Muscle of leg (tissue), 11 donors: ENCODE data around the gene ZC3H4. TPM values are rescaled to one million over a fixed set of nuclear protein-coding genes. Genes with fewer than 3 reads are reported as not detected.

Source experiments
- DNase-seq: peaks from one replicate; pipeline ENCODE4 v3.0.0; 2013
- H3K27ac ChIP-seq: one replicate; pipeline ENCODE4 v1.5.1; 2013; ENCODE audit warnings: mild to moderate bottlenecking, low read length, control low read depth
- H3K27me3 ChIP-seq: one replicate; pipeline ENCODE4 v1.6.1; 2013; ENCODE audit warnings: low read length; ENCODE audit not compliant: control insufficient read depth, insufficient read depth
- H3K36me3 ChIP-seq: one replicate; pipeline ENCODE4 v1.6.1; 2013; ENCODE audit warnings: low read length; ENCODE audit not compliant: control insufficient read depth, insufficient read depth
- H3K4me1 ChIP-seq: one replicate; pipeline ENCODE4 v1.6.1; 2013; ENCODE audit warnings: low read length; ENCODE audit not compliant: control insufficient read depth, insufficient read depth
- H3K4me3 ChIP-seq: one replicate; pipeline ENCODE4 v1.5.1; 2013; ENCODE audit warnings: low read length, control low read depth
- H3K9me3 ChIP-seq: replicated peaks from 2 replicates; pipeline ENCODE4 v1.6.1; 2013; ENCODE audit warnings: low read depth, low read length; ENCODE audit not compliant: control insufficient read depth
- WGBS: methylation state at CpG from one replicate; pipeline ENCODE4 v1.1.5; 2013; ENCODE audit warnings: missing lambda C conversion rate; ENCODE audit not compliant: insufficient coverage; 5-methylcytosine and 5-hydroxymethylcytosine counted together
- polyA plus RNA-seq, 8 donors: library from polyadenylated mRNA; unstranded; fragments of 120-200 nt; gene quantifications; one replicate each; pipeline versions ENCODE4 v1.2.1 to v1.2.3, GENCODE V29; 2013; ENCODE audit warnings: inconsistent platforms in 1 of 8, low replicate concordance in 1 of 8; ENCODE audit not compliant: insufficient read length in 8 of 8, insufficient read depth in 1 of 8
- total RNA-seq: library from RNA; stranded (reverse); fragments of 120-200 nt; gene quantifications from one replicate; pipeline ENCODE4 v1.2.4, GENCODE V29; 2013

The ZC3H4 gene
- total and polyA plus RNA-seq, 9 donors = 11.8 to 34.3 (median 23.9) TPM

- no peak for DNase-seq
- no peak overlapping the region for H3K4me3 ChIP-seq
- 80% methylated on average over 7 of the region's 14 CpGs for WGBS
Observed at GRCh38 chr19:47122359-47123335, 9.1 kb upstream of the ZC3H4 start.

GRCh38 chr19:47120470-47121067 lies 7.0 kb upstream of the ZC3H4 start:
- H3K27ac ChIP-seq = no peak overlapping the region
- peaks cover 2% of the 10 kb centered on the region for H3K4me1 ChIP-seq
- H3K27me3 ChIP-seq = no peaks in the 10 kb centered on the region
- H3K36me3 ChIP-seq = no peaks in the 10 kb centered on the region
- 76% methylated on average over 4 of the region's 6 CpGs for WGBS
- no peak for DNase-seq
- no peak overlapping the region for H3K4me3 ChIP-seq
- H3K9me3 ChIP-seq = no peaks in the 10 kb centered on the region

More at GRCh38 chr19:47122359-47123335, 9.1 kb upstream of the ZC3H4 start:
- Histone ChIP-seq H3K27ac (no peak overlapping the region), H3K9me3 (no peaks in the 10 kb centered on the region), H3K4me1 (peaks cover 2% of the 10 kb centered on the region), H3K27me3 (no peaks in the 10 kb centered on the region), H3K36me3 (no peaks in the 10 kb centered on the region)

- Histone ChIP-seq H3K4me1 (peaks cover 12% of the 10 kb centered on the region), H3K4me3 (peak overlapping the region; percentile 88), H3K36me3 (peaks cover 16% of the 10 kb centered on the region), H3K27ac (peak overlapping the region; percentile 100), H3K9me3 (no peaks in the 10 kb centered on the region), H3K27me3 (no peaks in the 10 kb centered on the region)
- WGBS = 52% methylated on average over 12 of the region's 26 CpGs
- DNase-seq = peak; percentile 60
Observed at GRCh38 chr19:47113850-47114651, 475 bp upstream of the ZC3H4 start.

GRCh38 chr19:47112166-47112996 lies 1.2 kb downstream of the ZC3H4 start:
- Histone ChIP-seq H3K9me3 (no peaks in the 10 kb centered on the region), H3K27ac (peak overlapping the region; percentile 100), H3K36me3 (peaks cover 16% of the 10 kb centered on the region), H3K4me3 (peak overlapping the region; percentile 88), H3K27me3 (no peaks in the 10 kb centered on the region), H3K4me1 (peaks cover 17% of the 10 kb centered on the region)
- WGBS = under 1% methylated on average over 40 of the region's 85 CpGs
- peak; percentile 95 for DNase-seq

GRCh38 chr19:47111682-47112165 lies 1.9 kb downstream of the ZC3H4 start:
- WGBS = 0% methylated on average over 11 of the region's 24 CpGs
- H3K27ac ChIP-seq = peak overlapping the region; percentile 100
- peaks cover 18% of the 10 kb centered on the region for H3K4me1 ChIP-seq
- no peaks in the 10 kb centered on the region for H3K9me3 ChIP-seq
- H3K36me3 ChIP-seq = peaks cover 16% of the 10 kb centered on the region
- H3K4me3 ChIP-seq = peak overlapping the region; percentile 88
- no peak for DNase-seq
- no peaks in the 10 kb centered on the region for H3K27me3 ChIP-seq

- no peaks in the 10 kb centered on the region for H3K27me3 ChIP-seq
- peaks cover 17% of the 10 kb centered on the region for H3K36me3 ChIP-seq
- peak overlapping the region; percentile 88 for H3K4me3 ChIP-seq
- DNase-seq = peak; percentile 50
- no peaks in the 10 kb centered on the region for H3K9me3 ChIP-seq
- H3K4me1 ChIP-seq = peaks cover 23% of the 10 kb centered on the region
- H3K27ac ChIP-seq = peak overlapping the region; percentile 100
- 0% methylated on average over 18 of the region's 35 CpGs for WGBS
Observed at GRCh38 chr19:47111006-47111621, 2.5 kb downstream of the ZC3H4 start.

GRCh38 chr19:47110521-47111005 lies 3.0 kb downstream of the ZC3H4 start:
- no peak for DNase-seq
- Histone ChIP-seq H3K4me3 (peak overlapping the region; percentile 88), H3K27ac (peak overlapping the region; percentile 100), H3K4me1 (peaks cover 28% of the 10 kb centered on the region), H3K27me3 (no peaks in the 10 kb centered on the region), H3K36me3 (peaks cover 17% of the 10 kb centered on the region), H3K9me3 (no peaks in the 10 kb centered on the region)
- WGBS = 2% methylated on average over 6 of the region's 12 CpGs

- peak; percentile 80 for DNase-seq
- peaks cover 17% of the 10 kb centered on the region for H3K36me3 ChIP-seq
- H3K27ac ChIP-seq = peak overlapping the region; percentile 100
- H3K9me3 ChIP-seq = no peaks in the 10 kb centered on the region
- no peaks in the 10 kb centered on the region for H3K27me3 ChIP-seq
- peak overlapping the region; percentile 88 for H3K4me3 ChIP-seq
- WGBS = 8% methylated on average over 6 of the region's 15 CpGs
- peaks cover 36% of the 10 kb centered on the region for H3K4me1 ChIP-seq
Observed at GRCh38 chr19:47109541-47110375, 3.8 kb downstream of the ZC3H4 start.
